GM23338 (cell line): ENCODE results near the gene DKK1. TPM values are rescaled to one million over a fixed set of nuclear protein-coding genes. Genes with fewer than 3 reads are reported as not detected.
A peak's percentile ranks its signal among the peaks of the same experiment; 100 is the strongest.

Source experiments
- ATAC-seq: fragments of 200-7000 bp; cut with Tn5 transposase; 3 replicates; pipeline ENCODE4 v1.9.1; 2020
- DNase-seq: peaks from one replicate; pipeline ENCODE4 v3.0.0-alpha.2; 2015; ENCODE audit warnings: low spot score
- H2AFZ ChIP-seq: fragments of 200-600 bp; sonication (generic); 2 replicates; pipeline ENCODE4 v1.8.0; 2016; ENCODE audit warnings: antibody characterized with exemption, mild to moderate bottlenecking, moderate library complexity
- H3F3A ChIP-seq: fragments of 200-600 bp; sonication (generic); replicated peaks from 2 replicates; pipeline ENCODE4 v1.8.0; 2017; ENCODE audit warnings: antibody characterized with exemption, mixed run types, low read depth
- H3K27ac ChIP-seq: fragments of 200-600 bp; sonication (generic); 2 replicates; pipeline ENCODE4 v1.6.1; 2016; ENCODE audit warnings: low read depth
- H3K27me3 ChIP-seq: fragments of 200-600 bp; sonication (generic); 2 replicates; pipeline ENCODE4 v1.8.0; 2016; ENCODE audit warnings: mild to moderate bottlenecking, mixed run types, moderate library complexity; ENCODE audit not compliant: insufficient read depth
- H3K36me3 ChIP-seq: fragments of 200-600 bp; sonication (generic); 2 replicates; pipeline ENCODE4 v1.8.0; 2016; ENCODE audit warnings: mild to moderate bottlenecking; ENCODE audit not compliant: insufficient read depth
- H3K4me1 ChIP-seq: fragments of 200-600 bp; sonication (generic); 2 replicates; pipeline ENCODE4 v1.8.0; 2016; ENCODE audit warnings: mild to moderate bottlenecking, moderate library complexity; ENCODE audit not compliant: insufficient read depth
- H3K4me2 ChIP-seq: fragments of 200-600 bp; sonication (generic); 2 replicates; pipeline ENCODE4 v1.7.1; 2017; ENCODE audit warnings: mixed run types
- H3K4me3 ChIP-seq: fragments of 200-600 bp; sonication (generic); 2 replicates; pipeline ENCODE4 v1.6.1; 2016; ENCODE audit warnings: mixed run types
- H3K79me2 ChIP-seq: fragments of 200-600 bp; sonication (generic); replicated peaks from 2 replicates; pipeline ENCODE4 v1.8.0; 2017; ENCODE audit warnings: mild to moderate bottlenecking; ENCODE audit not compliant: insufficient read depth
- H3K9me2 ChIP-seq: fragments of 200-600 bp; sonication (generic); 2 replicates; pipeline ENCODE4 v1.8.0; 2017; ENCODE audit not compliant: insufficient read depth
- H4K20me1 ChIP-seq: fragments of 200-600 bp; sonication (generic); replicated peaks from 2 replicates; pipeline ENCODE4 v1.8.0; 2017; ENCODE audit warnings: mild to moderate bottlenecking; ENCODE audit not compliant: insufficient read depth
- H3K27ac Mint-ChIP-seq: 2 replicates; pipeline ENCODE4 v1.8.0; 2020; ENCODE audit warnings: inconsistent platforms, mild to moderate bottlenecking, moderate library complexity, mixed read lengths
- H3K27me3 Mint-ChIP-seq: 3 replicates; pipeline ENCODE4 v1.8.0; 2022; ENCODE audit warnings: low read depth, mild to moderate bottlenecking, moderate library complexity, mixed read lengths, inconsistent platforms; ENCODE audit not compliant: insufficient read depth, poor library complexity
- H3K36me3 Mint-ChIP-seq: 3 replicates; pipeline ENCODE4 v1.8.0; 2021; ENCODE audit warnings: low read depth, mild to moderate bottlenecking, inconsistent platforms, moderate library complexity, mixed read lengths
- H3K4me1 Mint-ChIP-seq: 3 replicates; pipeline ENCODE4 v1.8.0; 2020; ENCODE audit warnings: mild to moderate bottlenecking, inconsistent platforms, mixed read lengths
- H3K4me3 Mint-ChIP-seq: 3 replicates; pipeline ENCODE4 v1.8.0; 2021; ENCODE audit warnings: moderate library complexity, mild to moderate bottlenecking, inconsistent platforms, mixed read lengths
- H3K9me3 Mint-ChIP-seq: 3 replicates; pipeline ENCODE4 v1.8.0; 2020; ENCODE audit warnings: moderate library complexity, mild to moderate bottlenecking, inconsistent platforms, mixed read lengths
- CREB1 ChIP-seq: fragments of 250-450 bp; sonication (Bioruptor Pico); IDR thresholded peaks from 2 replicates; pipeline ENCODE4 v1.5.0; 2020; ENCODE audit warnings: low read depth, mild to moderate bottlenecking, moderate library complexity
- EZH2 ChIP-seq: fragments of 200-600 bp; sonication (generic); IDR thresholded peaks from one replicate; pipeline ENCODE4 v1.8.0; 2017; ENCODE audit warnings: antibody characterized with exemption, mild to moderate bottlenecking, low read depth; ENCODE audit not compliant: unreplicated experiment
- EZH2phosphoT487 ChIP-seq: fragments of 200-600 bp; sonication (generic); IDR thresholded peaks from one replicate; pipeline ENCODE4 v1.8.1; 2018; ENCODE audit warnings: antibody characterized with exemption; ENCODE audit not compliant: unreplicated experiment
- JUNB ChIP-seq: IDR thresholded peaks from one replicate; pipeline ENCODE4 v1.6.1; 2016; ENCODE audit warnings: antibody characterized with exemption; ENCODE audit not compliant: unreplicated experiment
- NANOG ChIP-seq: IDR thresholded peaks from 2 replicates; pipeline ENCODE4 v1.6.1; 2016; ENCODE audit warnings: antibody characterized with exemption, borderline replicate concordance
- POLR2AphosphoS5 ChIP-seq: IDR thresholded peaks from 2 replicates; pipeline ENCODE4 v1.6.1; 2016; ENCODE audit warnings: antibody characterized with exemption, low read depth
- STAT1 ChIP-seq: IDR thresholded peaks from one replicate; pipeline ENCODE4 v1.6.1; 2016; ENCODE audit warnings: antibody characterized with exemption; ENCODE audit not compliant: unreplicated experiment
- ZNF114 ChIP-seq: fragments of 250-450 bp; sonication (Bioruptor Pico); IDR thresholded peaks from 2 replicates; pipeline ENCODE4 v1.5.0; 2020; ENCODE audit warnings: mild to moderate bottlenecking, moderate library complexity
- ZNF331 ChIP-seq: fragments of 250-450 bp; sonication (Bioruptor Pico); IDR thresholded peaks from 2 replicates; pipeline ENCODE4 v1.5.0; 2020; ENCODE audit warnings: low read depth, mild to moderate bottlenecking, moderate library complexity
- polyA plus RNA-seq: library from polyadenylated mRNA; unstranded; fragments of >200 nt; fragmentation: Nextera tagmentation; extraction: Ambion mirVana; gene quantifications from 2 replicates; pipeline ENCODE4 v1.2.1, GENCODE V29; 2016
- total RNA-seq: library from RNA; depleted of rRNA; stranded (reverse); fragments of >200 nt; shearing (Covaris generic); gene quantifications from 2 replicates; pipeline ENCODE4 v1.2.3, GENCODE V29; 2014
- TF ChIP-seq, protein P1 (sequence below), 2 experiments: fragments of 200-600 bp in 1 of 2; sonication (generic) in 1 of 2; conservative IDR thresholded peaks; 2 replicates each; pipeline versions ENCODE4 v1.5.1 to v1.6.1; 2016 to 2017; ENCODE audit warnings: antibody characterized with exemption in 2 of 2, low read depth in 2 of 2, mild to moderate bottlenecking in 2 of 2, moderate library complexity in 1 of 2
- TF ChIP-seq, protein P2 (sequence below): IDR thresholded peaks from one replicate; pipeline ENCODE4 v1.6.1; 2018; ENCODE audit warnings: antibody characterized with exemption; ENCODE audit not compliant: unreplicated experiment
- TF ChIP-seq, protein P3 (sequence below): IDR thresholded peaks from 2 replicates; pipeline ENCODE4 v1.6.1; 2016; ENCODE audit warnings: antibody characterized with exemption

The DKK1 gene
- total and polyA plus RNA-seq, 2 experiments from 2014 or later, result 0.45 TPM; not detected in 1

DNA sequence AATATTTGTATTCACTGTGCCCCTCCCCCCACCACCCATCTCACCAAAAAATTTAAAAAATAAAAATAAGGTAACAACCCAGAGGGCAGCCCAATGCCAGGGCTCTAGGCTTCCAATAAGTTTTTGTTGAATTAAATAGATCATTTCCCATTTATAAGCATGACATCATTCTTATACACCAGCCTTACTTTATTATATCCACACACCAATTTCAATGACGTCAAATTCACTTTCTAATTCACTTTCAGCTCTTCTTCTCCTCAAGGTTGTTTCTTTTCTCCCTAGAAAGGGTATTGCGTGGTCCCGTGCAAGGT lies 1.2 kb upstream of the DKK1 start (continued):
- TF ChIP-seq, protein P1, sequence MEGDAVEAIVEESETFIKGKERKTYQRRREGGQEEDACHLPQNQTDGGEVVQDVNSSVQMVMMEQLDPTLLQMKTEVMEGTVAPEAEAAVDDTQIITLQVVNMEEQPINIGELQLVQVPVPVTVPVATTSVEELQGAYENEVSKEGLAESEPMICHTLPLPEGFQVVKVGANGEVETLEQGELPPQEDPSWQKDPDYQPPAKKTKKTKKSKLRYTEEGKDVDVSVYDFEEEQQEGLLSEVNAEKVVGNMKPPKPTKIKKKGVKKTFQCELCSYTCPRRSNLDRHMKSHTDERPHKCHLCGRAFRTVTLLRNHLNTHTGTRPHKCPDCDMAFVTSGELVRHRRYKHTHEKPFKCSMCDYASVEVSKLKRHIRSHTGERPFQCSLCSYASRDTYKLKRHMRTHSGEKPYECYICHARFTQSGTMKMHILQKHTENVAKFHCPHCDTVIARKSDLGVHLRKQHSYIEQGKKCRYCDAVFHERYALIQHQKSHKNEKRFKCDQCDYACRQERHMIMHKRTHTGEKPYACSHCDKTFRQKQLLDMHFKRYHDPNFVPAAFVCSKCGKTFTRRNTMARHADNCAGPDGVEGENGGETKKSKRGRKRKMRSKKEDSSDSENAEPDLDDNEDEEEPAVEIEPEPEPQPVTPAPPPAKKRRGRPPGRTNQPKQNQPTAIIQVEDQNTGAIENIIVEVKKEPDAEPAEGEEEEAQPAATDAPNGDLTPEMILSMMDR (conservative IDR thresholded peaks at IDR 0.05; ENCODE audit: low read depth in 2 of 2), result no peak
- TF ChIP-seq, protein P2, sequence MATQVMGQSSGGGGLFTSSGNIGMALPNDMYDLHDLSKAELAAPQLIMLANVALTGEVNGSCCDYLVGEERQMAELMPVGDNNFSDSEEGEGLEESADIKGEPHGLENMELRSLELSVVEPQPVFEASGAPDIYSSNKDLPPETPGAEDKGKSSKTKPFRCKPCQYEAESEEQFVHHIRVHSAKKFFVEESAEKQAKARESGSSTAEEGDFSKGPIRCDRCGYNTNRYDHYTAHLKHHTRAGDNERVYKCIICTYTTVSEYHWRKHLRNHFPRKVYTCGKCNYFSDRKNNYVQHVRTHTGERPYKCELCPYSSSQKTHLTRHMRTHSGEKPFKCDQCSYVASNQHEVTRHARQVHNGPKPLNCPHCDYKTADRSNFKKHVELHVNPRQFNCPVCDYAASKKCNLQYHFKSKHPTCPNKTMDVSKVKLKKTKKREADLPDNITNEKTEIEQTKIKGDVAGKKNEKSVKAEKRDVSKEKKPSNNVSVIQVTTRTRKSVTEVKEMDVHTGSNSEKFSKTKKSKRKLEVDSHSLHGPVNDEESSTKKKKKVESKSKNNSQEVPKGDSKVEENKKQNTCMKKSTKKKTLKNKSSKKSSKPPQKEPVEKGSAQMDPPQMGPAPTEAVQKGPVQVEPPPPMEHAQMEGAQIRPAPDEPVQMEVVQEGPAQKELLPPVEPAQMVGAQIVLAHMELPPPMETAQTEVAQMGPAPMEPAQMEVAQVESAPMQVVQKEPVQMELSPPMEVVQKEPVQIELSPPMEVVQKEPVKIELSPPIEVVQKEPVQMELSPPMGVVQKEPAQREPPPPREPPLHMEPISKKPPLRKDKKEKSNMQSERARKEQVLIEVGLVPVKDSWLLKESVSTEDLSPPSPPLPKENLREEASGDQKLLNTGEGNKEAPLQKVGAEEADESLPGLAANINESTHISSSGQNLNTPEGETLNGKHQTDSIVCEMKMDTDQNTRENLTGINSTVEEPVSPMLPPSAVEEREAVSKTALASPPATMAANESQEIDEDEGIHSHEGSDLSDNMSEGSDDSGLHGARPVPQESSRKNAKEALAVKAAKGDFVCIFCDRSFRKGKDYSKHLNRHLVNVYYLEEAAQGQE, result no peak
- TF ChIP-seq ZNF114 (CRISPR knock-in tag) (no peak), POLR2AphosphoS5 (no peak), EZH2phosphoT487 (no peak), ZNF331 (no peak), JUNB (no peak), EZH2 (no peak), STAT1 (no peak)
- TF ChIP-seq, protein P3, sequence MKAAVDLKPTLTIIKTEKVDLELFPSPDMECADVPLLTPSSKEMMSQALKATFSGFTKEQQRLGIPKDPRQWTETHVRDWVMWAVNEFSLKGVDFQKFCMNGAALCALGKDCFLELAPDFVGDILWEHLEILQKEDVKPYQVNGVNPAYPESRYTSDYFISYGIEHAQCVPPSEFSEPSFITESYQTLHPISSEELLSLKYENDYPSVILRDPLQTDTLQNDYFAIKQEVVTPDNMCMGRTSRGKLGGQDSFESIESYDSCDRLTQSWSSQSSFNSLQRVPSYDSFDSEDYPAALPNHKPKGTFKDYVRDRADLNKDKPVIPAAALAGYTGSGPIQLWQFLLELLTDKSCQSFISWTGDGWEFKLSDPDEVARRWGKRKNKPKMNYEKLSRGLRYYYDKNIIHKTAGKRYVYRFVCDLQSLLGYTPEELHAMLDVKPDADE, result no peak

- peaks cover 97% of the 10 kb centered on the region for H3K27me3 ChIP-seq
Observed at GRCh38 chr10:52313256-52313932, 687 bp upstream of the DKK1 start.

More at GRCh38 chr10:52313256-52313932, 687 bp upstream of the DKK1 start:
- no peaks in the 10 kb centered on the region for H3K9me2 ChIP-seq
- peak overlapping the region; percentile 65 for H3K4me3 ChIP-seq
- Mint-ChIP-seq H3K4me1 (peaks cover 13% of the 10 kb centered on the region), H3K4me3 (peak overlapping the region; percentile 72), H3K27ac (no peak overlapping the region), H3K27me3 (peaks cover 77% of the 10 kb centered on the region), H3K36me3 (no peaks in the 10 kb centered on the region), H3K9me3 (no peaks in the 10 kb centered on the region)
- DNase-seq, result peak; percentile 69
- H3F3A ChIP-seq, result no peaks in the 10 kb centered on the region
- TF ChIP-seq POLR2AphosphoS5 (no peak), JUNB (no peak), ZNF331 (no peak), NANOG (no peak), CREB1 (CRISPR knock-in tag) (no peak)
- TF ChIP-seq, protein P3, result no peak
- H3K36me3 ChIP-seq, result no peaks in the 10 kb centered on the region
- peaks cover 12% of the 10 kb centered on the region; the same call in 1 of the 2 replicates for H4K20me1 ChIP-seq
- peak; percentile 10 for ATAC-seq
- H3K79me2 ChIP-seq, result no peaks in the 10 kb centered on the region
- peak overlapping the region; percentile 89 for H3K4me2 ChIP-seq
- H3K4me1 ChIP-seq, result peaks cover 8% of the 10 kb centered on the region; the same call in 1 of the 2 replicates
- no peak overlapping the region for H3K27ac ChIP-seq
- H2AFZ ChIP-seq, result peak overlapping the region; percentile 91
